Left ventricle myocardium inferior (tissue), 1 donor: ENCODE results near the gene XPO6. TPM values are rescaled to one million over a fixed set of nuclear protein-coding genes. Genes with fewer than 3 reads are reported as not detected.

Experiments
- DNase-seq: peaks from one replicate; pipeline ENCODE4 v3.0.0-alpha.2; 2020
- H3K27ac ChIP-seq: fragments of 200-600 bp; replicated peaks from 2 replicates; pipeline ENCODE4 v1.8.0; 2021
- H3K27me3 ChIP-seq: fragments of 200-600 bp; 2 replicates; pipeline ENCODE4 v1.8.0; 2021; ENCODE audit warnings: low read depth
- H3K36me3 ChIP-seq: fragments of 200-600 bp; 2 replicates; pipeline ENCODE4 v1.8.0; 2021
- H3K4me1 ChIP-seq: fragments of 200-600 bp; 2 replicates; pipeline ENCODE4 v1.8.0; 2021
- H3K4me3 ChIP-seq: fragments of 200-600 bp; 2 replicates; pipeline ENCODE4 v1.8.0; 2021; ENCODE audit warnings: mild to moderate bottlenecking, moderate library complexity
- H3K9me3 ChIP-seq: fragments of 200-600 bp; replicated peaks from 2 replicates; pipeline ENCODE4 v1.8.0; 2021
- intact Hi-C: fragments of 100-400 bp; cut with micrococcal nuclease; formaldehyde crosslinking; loops from one replicate; pipeline ENCODE4 v1.11.0; 2022
- total RNA-seq: library from RNA; stranded (reverse); fragmentation: NEBNext Ultra II Directional; extraction: Animal tissue kit (Norgen Biotek cat#: 25700); gene quantifications from one replicate; pipeline ENCODE4 v1.2.1, GENCODE V29; 2021
- TF ChIP-seq, protein P1 (sequence below): fragments of 200-600 bp; IDR thresholded peaks from 2 replicates; pipeline ENCODE4 v1.8.0; 2021; ENCODE audit warnings: antibody characterized with exemption, mild to moderate bottlenecking, borderline replicate concordance
- donor health status: DM: no; HTN: yes; CAD: no; lungs with severe emphysema.

XPO6 gene
- total RNA-seq, 1 donor from 2014 or later = 26.4 TPM

DNA sequence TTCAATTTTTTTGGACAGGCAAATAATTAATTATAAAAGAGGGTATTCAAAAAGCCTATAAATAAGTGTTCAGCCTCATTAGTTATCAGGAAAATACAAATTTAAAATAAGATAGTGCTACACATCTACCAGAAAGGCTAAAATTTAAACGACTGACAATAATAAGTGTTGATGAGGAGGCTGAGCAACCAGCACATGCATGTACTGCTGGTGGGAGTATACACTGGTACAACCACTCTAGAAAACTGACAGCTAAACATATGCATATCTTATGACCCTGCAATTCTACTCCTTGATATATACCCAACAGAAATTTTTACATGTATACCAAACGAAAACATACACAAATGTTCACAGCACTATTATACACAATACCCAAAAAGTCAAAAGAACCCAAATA is 27.1 kb downstream of the XPO6 start:
- TF ChIP-seq, protein P1, sequence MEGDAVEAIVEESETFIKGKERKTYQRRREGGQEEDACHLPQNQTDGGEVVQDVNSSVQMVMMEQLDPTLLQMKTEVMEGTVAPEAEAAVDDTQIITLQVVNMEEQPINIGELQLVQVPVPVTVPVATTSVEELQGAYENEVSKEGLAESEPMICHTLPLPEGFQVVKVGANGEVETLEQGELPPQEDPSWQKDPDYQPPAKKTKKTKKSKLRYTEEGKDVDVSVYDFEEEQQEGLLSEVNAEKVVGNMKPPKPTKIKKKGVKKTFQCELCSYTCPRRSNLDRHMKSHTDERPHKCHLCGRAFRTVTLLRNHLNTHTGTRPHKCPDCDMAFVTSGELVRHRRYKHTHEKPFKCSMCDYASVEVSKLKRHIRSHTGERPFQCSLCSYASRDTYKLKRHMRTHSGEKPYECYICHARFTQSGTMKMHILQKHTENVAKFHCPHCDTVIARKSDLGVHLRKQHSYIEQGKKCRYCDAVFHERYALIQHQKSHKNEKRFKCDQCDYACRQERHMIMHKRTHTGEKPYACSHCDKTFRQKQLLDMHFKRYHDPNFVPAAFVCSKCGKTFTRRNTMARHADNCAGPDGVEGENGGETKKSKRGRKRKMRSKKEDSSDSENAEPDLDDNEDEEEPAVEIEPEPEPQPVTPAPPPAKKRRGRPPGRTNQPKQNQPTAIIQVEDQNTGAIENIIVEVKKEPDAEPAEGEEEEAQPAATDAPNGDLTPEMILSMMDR = no peak
- H3K27ac ChIP-seq = no peak overlapping the region
- peaks cover 5% of the 10 kb centered on the region for H3K9me3 ChIP-seq
- peaks cover 67% of the 10 kb centered on the region for H3K4me1 ChIP-seq
- DNase-seq = no peak
- no peaks in the 10 kb centered on the region for H3K36me3 ChIP-seq
- H3K27me3 ChIP-seq = no peaks in the 10 kb centered on the region
- H3K4me3 ChIP-seq = no peak overlapping the region
- intact Hi-C loops = no loop called here

DNA sequence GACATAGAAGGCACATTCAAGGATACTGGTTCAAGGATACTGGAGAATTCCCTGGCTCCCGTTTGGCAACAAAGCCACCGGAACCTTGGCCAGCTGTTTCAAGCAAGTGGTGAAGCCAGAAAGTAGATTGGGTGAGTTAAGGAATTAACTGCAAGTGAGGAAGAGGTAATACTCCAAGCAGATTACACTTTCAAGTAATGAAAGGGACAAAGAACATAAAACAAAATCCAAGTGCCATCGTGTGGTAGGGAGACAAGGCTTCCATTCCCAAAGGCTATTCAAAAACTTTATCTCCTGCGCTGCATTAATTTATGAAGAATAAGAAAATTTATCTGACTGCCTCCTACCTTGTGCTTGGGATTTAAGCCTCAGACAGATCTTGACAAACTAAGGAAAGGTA is 27.8 kb downstream of the XPO6 start:
- TF ChIP-seq, protein P1 = no peak
- Histone ChIP-seq H3K27ac (no peak overlapping the region), H3K9me3 (peaks cover 5% of the 10 kb centered on the region), H3K27me3 (no peaks in the 10 kb centered on the region), H3K36me3 (no peaks in the 10 kb centered on the region), H3K4me1 (peaks cover 65% of the 10 kb centered on the region), H3K4me3 (no peak overlapping the region)
- intact Hi-C loops = no loop called here
- no peak for DNase-seq

DNA sequence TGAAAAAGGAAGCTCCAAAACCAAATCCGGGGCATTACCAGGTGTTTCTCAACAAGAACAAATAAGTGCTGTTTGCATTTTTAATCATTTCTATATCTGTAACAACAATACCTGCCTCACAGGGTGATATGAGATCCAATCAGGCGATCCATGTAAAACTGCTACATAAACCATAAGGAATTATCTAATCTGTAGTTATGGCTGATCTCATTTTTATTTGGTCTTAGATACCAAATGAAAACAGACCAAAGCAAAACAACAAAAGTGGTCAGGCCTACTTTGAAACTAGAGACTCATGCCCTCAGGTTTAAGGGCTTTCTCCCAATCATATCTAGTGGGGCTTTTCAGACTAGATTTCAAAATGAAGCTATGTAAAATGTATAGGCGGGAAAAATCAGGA is 28.3 kb downstream of the XPO6 start:
- Histone ChIP-seq H3K4me1 (peaks cover 66% of the 10 kb centered on the region), H3K36me3 (no peaks in the 10 kb centered on the region), H3K27ac (no peak overlapping the region), H3K4me3 (no peak overlapping the region), H3K27me3 (no peaks in the 10 kb centered on the region), H3K9me3 (peaks cover 5% of the 10 kb centered on the region)
- intact Hi-C loops = no loop called here
- no peak for DNase-seq
- TF ChIP-seq, protein P1 = no peak

DNA sequence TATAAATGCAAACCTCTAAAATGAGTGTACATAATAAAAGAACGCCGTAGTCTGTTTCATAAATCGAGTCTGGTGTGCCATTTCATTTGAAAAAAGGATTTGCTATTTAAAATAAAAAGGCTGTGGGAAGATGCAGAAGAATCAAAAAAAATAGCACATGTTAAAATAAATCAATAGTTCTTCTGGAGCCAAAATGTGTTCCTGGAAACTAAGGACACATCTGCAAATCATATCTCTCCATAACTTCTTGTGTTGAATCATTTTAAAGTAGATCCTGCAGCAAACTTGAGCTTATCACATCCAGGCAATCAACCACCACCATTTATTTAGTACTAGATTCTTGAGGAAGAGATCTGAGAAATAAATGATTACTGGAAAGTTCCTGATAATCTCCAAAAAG is 29.0 kb downstream of the XPO6 start:
- TF ChIP-seq, protein P1 = no peak
- H3K27ac ChIP-seq = no peak overlapping the region
- DNase-seq = no peak
- H3K4me1 ChIP-seq = peaks cover 64% of the 10 kb centered on the region
- H3K27me3 ChIP-seq = no peaks in the 10 kb centered on the region
- no peak overlapping the region for H3K4me3 ChIP-seq
- H3K36me3 ChIP-seq = peaks cover 3% of the 10 kb centered on the region
- peaks cover 5% of the 10 kb centered on the region for H3K9me3 ChIP-seq
- intact Hi-C loops = no loop called here

DNA sequence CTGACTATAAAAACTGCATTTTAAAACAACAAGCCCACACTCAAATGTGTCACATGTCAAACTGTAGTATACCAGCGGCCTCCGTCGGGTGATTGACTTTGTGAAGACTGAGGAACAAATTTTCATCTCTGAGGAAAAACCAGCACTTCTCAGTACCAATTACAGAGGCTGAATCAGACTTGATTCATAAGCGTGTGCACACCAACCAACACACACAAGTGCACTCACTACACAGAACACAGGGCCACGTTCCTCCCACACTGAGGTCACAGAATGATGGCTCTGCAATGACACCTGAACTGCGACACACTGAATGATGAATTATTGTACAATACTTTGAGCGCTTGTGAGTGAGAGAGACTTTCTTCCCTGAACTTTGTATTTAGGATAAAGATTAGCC is 29.6 kb downstream of the XPO6 start:
- Histone ChIP-seq H3K36me3 (peaks cover 6% of the 10 kb centered on the region), H3K4me1 (peaks cover 58% of the 10 kb centered on the region), H3K27me3 (no peaks in the 10 kb centered on the region), H3K27ac (peak overlapping the region; percentile 66), H3K4me3 (no peak overlapping the region), H3K9me3 (peaks cover 5% of the 10 kb centered on the region)
- TF ChIP-seq, protein P1 = no peak
- intact Hi-C loops = no loop called here
- no peak for DNase-seq

DNA sequence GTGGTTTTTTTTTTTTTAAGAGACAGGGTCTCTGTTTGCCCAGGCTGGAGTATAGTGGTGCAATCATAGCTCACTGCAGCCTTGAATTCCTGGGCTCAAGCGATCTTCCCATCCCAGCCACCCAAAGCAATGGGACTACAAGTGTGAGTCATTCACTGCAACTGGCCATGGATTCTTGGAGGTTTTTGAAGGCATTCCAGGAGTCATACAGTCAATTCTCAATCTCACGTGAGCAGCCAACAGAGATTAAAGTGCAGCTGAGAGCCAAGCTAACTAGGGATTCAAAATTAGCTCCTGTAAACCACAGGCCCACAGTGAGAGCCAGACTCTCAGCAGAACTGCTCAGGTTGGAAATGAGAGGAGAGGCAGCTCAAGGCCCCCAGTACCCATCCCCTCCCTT is 30.2 kb downstream of the XPO6 start:
- TF ChIP-seq, protein P1 = no peak
- peak overlapping the region; percentile 66 for H3K27ac ChIP-seq
- no peak overlapping the region for H3K4me3 ChIP-seq
- peaks cover 51% of the 10 kb centered on the region for H3K4me1 ChIP-seq
- peaks cover 5% of the 10 kb centered on the region for H3K9me3 ChIP-seq
- no peaks in the 10 kb centered on the region for H3K27me3 ChIP-seq
- H3K36me3 ChIP-seq = peaks cover 12% of the 10 kb centered on the region
- intact Hi-C loops = no loop called here
- no peak for DNase-seq
